ENCODE data around the gene ETFB.
"Not testable (repeated sequence)": the region's sequence is repeated elsewhere in the genome, so short reads cannot be mapped to it uniquely, and the experiment has no call there.

Gene ETFB

GRCh38 chr19:51398096-51398704, 32.0 kb upstream of the ETFB start:
- peak; percentile 51 for TF ChIP-seq CTCF (IDR thresholded peaks at IDR 0.05; ENCODE audit: low read depth, low read length, missing control alignments)
- DNase-seq (ENCODE audit: low read depth) = no peak
- H3K4me3 ChIP-seq (ENCODE audit: low read depth, low read length) = no peak overlapping the region
- in situ Hi-C loops (cut with HindIII; ENCODE audit: low sequenced_read_pairs) = no loop called here

GRCh38 chr19:51397453-51397852, 31.3 kb upstream of the ETFB start:
- in situ Hi-C loops (cut with HindIII; ENCODE audit: low sequenced_read_pairs); DNase-seq (ENCODE audit: low read depth); H3K4me3 ChIP-seq (ENCODE audit: low read depth, low read length): not testable (repeated sequence)

DNA sequence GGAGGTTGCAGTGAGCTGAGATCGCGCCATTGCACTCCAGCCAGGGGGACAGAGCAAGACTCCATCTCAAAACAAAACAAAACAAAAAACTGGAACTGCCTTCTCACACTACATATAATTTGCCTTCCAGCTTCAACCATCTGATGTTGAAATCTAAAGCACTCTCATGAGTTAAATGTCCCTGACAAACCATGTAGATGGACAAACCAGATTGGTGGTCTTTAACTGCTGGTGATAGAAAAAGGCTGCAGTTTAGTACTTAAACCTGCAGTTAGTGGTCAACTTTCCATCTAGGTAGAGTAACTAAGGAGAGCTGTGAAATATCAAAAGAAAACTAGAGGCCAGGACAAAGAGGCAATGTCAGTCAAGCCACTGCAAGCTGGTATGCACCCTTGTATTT, 30.0 kb upstream of the ETFB start:
- in situ Hi-C loops (cut with HindIII; ENCODE audit: low sequenced_read_pairs) = no loop called here
- no peak for DNase-seq (ENCODE audit: low read depth)
- TF ChIP-seq CTCF (IDR thresholded peaks at IDR 0.05; ENCODE audit: low read depth, low read length, missing control alignments) = no peak
- no peak overlapping the region for H3K4me3 ChIP-seq (ENCODE audit: low read depth, low read length)

GRCh38 chr19:51394050-51394836, 28.1 kb upstream of the ETFB start:
- H3K4me3 ChIP-seq (ENCODE audit: low read depth, low read length) = peak overlapping the region; percentile 43
- TF ChIP-seq CTCF (IDR thresholded peaks at IDR 0.05; ENCODE audit: low read depth, low read length, missing control alignments) = peak; percentile 24
- in situ Hi-C loops (cut with HindIII; ENCODE audit: low sequenced_read_pairs) = no loop called here
- DNase-seq (ENCODE audit: low read depth) = peak; percentile 98

- in situ Hi-C loops (cut with HindIII; ENCODE audit: low sequenced_read_pairs) = no loop called here
- DNase-seq (ENCODE audit: low read depth) = no peak
- no peak for TF ChIP-seq CTCF (IDR thresholded peaks at IDR 0.05; ENCODE audit: low read depth, low read length, missing control alignments)
Measured at GRCh38 chr19:51392701-51393100, 26.5 kb upstream of the ETFB start.

GRCh38 chr19:51391073-51391611, 25.0 kb upstream of the ETFB start:
- in situ Hi-C loops (cut with HindIII; ENCODE audit: low sequenced_read_pairs) = no loop called here
- no peak overlapping the region for H3K4me3 ChIP-seq (ENCODE audit: low read depth, low read length)
- DNase-seq (ENCODE audit: low read depth) = no peak
- no peak for TF ChIP-seq CTCF (IDR thresholded peaks at IDR 0.05; ENCODE audit: low read depth, low read length, missing control alignments)

More at GRCh38 chr19:51392701-51393100, 26.5 kb upstream of the ETFB start:
- no peak overlapping the region for H3K4me3 ChIP-seq (ENCODE audit: low read depth, low read length)

- no peak for TF ChIP-seq CTCF (IDR thresholded peaks at IDR 0.05; ENCODE audit: low read depth, low read length, missing control alignments)
- no peak overlapping the region for H3K4me3 ChIP-seq (ENCODE audit: low read depth, low read length)
- in situ Hi-C loops (cut with HindIII; ENCODE audit: low sequenced_read_pairs) = no loop called here
- DNase-seq (ENCODE audit: low read depth) = no peak
Measured at GRCh38 chr19:51389143-51389542, 23.0 kb upstream of the ETFB start.

Data from astrocyte of the cerebellum (primary cell).